GM19023 (cell line): Measurements from ENCODE around the gene SP3.

Experiments used
- ATAC-seq: cut with Tn5 transposase; IDR thresholded peaks from one replicate; pipeline ENCODE4 v1.9.1; 2021; ENCODE audit warnings: mild to moderate bottlenecking, moderate library complexity; ENCODE audit not compliant: unreplicated experiment

SP3 gene

GRCh38 chr2:173969886-173970285 lies 4.7 kb upstream of the SP3 start:
- ATAC-seq, result no peak

- no peak for ATAC-seq
Observed at GRCh38 chr2:173968551-173968950, 3.4 kb upstream of the SP3 start.

- ATAC-seq, result no peak
Observed at GRCh38 chr2:173966274-173967098, 1.3 kb upstream of the SP3 start.

- peak; percentile 32 for ATAC-seq
Observed at GRCh38 chr2:173964565-173965371, 405 bp downstream of the SP3 start.

- peak; percentile 56 for ATAC-seq
Observed at GRCh38 chr2:173963817-173964564, 1.2 kb downstream of the SP3 start.

GRCh38 chr2:173963323-173963816 lies 1.8 kb downstream of the SP3 start:
- ATAC-seq, result peak; percentile 19

GRCh38 chr2:173962583-173963110 lies 2.5 kb downstream of the SP3 start:
- no peak for ATAC-seq

- ATAC-seq, result no peak
Observed at GRCh38 chr2:173962031-173962430, 3.1 kb downstream of the SP3 start.

- no peak for ATAC-seq
Observed at GRCh38 chr2:173961346-173961705, 3.8 kb downstream of the SP3 start.

- ATAC-seq, result no peak
Observed at GRCh38 chr2:173959909-173960308, 5.3 kb downstream of the SP3 start.

GRCh38 chr2:173959358-173959884 lies 5.8 kb downstream of the SP3 start:
- no peak for ATAC-seq

- ATAC-seq, result no peak
Observed at GRCh38 chr2:173958198-173958846, 6.9 kb downstream of the SP3 start.

- no peak for ATAC-seq
Observed at GRCh38 chr2:173957517-173957916, 7.7 kb downstream of the SP3 start.

GRCh38 chr2:173956454-173956853 lies 8.7 kb downstream of the SP3 start:
- no peak for ATAC-seq

- no peak for ATAC-seq
Observed at GRCh38 chr2:173955867-173956266, 9.3 kb downstream of the SP3 start.

- ATAC-seq, result no peak
Observed at GRCh38 chr2:173955004-173955403, 10.2 kb downstream of the SP3 start.

GRCh38 chr2:173953047-173953424 lies 12.1 kb downstream of the SP3 start:
- ATAC-seq, result no peak

GRCh38 chr2:173952267-173953046 lies 12.7 kb downstream of the SP3 start:
- ATAC-seq, result no peak

- ATAC-seq, result no peak
Observed at GRCh38 chr2:173948842-173949241, 16.3 kb downstream of the SP3 start.

- ATAC-seq, result no peak
Observed at GRCh38 chr2:173948198-173948597, 17.0 kb downstream of the SP3 start.
